ENCODE results near the gene TP73.

Gene TP73

GRCh38 chr1:3711780-3712451 lies 59.6 kb downstream of the TP73 start:
- no peak for DNase-seq

DNA sequence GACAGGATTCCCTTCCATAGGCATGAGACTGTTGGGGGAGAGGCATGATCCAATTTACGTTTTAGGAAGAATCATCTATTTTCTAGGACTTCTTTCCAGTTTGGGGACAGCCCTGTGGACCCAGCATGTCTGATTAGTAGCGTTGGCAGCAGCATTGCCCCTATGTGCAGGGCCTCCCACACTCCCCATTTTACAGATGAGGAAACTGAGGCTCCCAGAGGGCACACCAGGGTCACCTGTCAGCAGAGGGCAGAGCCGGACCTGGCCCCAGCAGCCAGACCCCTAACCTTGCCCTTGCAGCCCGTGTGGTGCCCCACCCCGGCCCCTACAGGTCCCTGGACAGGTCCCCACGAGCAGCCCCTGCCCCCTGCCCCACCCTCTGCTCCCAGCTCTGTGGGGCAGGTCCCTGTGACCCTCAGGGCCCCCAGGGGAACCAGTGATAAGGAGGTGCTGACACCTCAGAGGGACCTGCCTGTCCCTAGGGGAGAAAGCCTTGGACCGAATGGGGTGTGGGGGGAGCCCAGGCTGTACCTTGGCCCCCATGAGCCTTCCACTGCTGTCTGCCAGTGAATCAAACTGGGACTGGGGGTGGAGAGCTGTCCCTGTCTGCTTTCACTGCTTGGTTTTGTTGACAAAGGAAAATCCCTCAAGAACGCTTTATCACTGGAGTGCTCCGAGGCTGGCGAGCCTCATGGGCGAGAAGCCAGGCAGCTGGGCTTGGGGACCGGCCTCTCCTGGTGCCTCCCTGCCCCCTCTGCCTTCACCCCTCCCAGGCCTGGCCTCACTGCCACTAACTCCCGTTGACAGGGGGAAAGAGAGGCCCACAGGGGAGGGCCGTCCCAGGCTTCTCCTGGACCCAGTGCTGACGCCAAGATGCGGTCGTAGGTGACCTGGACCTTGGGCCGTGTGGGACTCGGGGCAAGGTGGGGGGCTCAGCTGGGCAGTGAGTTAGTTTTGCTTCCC lies 60.5 kb downstream of the TP73 start:
- DNase-seq, result no peak

DNA sequence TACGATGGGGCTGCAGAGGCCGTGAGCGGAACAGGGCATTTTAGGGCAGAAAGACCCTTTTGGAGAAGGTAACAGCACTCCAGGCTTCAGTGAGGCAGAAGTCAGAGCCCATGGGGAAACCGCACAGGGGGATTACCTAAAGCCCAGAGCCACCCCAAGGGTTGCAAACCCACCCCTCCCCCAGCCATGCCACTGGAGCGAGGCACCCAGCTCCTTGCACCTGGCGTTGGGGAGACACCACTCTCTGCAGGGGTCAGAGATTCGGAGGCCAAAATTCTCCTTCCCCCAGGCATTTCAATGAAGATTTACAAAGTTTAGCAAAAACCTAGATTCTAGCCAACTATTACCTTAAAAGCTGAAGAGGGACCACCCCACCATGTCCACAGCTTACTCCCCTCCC lies 61.5 kb downstream of the TP73 start:
- no peak for DNase-seq

- DNase-seq, result no peak
Observed at GRCh38 chr1:3714284-3714741, 62.0 kb downstream of the TP73 start.

- no peak for DNase-seq
Observed at GRCh38 chr1:3714814-3715213, 62.5 kb downstream of the TP73 start.

DNA sequence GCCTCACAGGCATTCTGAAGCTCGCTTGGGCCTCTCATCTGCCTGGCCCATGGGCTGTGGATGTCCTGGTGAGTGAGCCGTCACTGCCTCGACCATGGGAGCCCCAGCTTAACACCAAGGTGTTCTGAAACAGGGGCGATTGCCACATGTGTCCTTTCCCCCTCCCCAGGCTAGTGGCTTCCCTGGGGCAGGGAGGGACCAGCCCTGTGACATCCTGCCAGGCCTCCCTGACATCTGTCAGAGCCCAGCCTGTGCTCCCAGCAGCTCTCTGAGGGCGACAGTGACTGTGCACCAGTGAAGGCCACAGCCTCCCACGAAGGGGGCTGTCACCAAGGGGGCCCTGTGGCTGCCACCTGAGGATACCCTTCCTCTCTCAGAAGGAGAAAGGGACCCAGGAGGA lies 64.0 kb downstream of the TP73 start:
- no peak for DNase-seq

DNA sequence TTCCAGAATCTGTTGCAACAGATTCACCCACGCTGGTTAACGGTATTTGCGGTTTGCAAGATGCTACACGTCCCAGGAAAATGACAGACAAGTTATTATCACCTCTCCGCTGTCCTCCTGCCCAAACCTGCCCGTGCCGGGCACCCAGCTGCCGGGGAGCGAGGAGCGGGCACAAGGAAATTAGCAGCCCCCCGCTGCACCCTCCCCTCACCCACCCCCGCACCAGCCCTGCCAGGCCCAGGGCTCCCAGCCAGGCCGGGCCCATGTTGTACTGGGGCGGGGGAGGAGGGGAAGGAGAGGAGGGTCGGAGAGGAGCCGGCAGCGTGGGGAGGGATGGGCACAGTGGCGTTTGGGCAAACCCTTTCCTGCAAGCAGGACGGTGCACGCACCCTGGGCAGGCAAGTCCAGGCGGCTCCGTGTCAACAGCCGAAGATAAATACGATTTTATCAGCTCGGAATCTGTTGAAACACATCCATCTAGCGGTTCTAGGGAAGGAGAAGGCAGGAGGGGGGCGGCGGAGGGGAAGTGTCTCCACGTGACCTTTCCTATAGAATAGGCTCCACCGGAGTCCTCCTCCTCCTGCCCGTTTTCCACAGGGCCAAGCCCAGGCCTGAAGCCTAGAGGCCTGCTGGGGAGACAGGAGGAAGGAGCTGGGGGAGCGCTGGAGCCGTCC lies 64.9 kb downstream of the TP73 start:
- DNase-seq, result no peak

- DNase-seq, result peak; percentile 19
Observed at GRCh38 chr1:3717715-3718601, 65.6 kb downstream of the TP73 start.

- no peak for DNase-seq
Observed at GRCh38 chr1:3718764-3719163, 66.4 kb downstream of the TP73 start.

GRCh38 chr1:3721955-3722465 lies 69.7 kb downstream of the TP73 start:
- no peak for DNase-seq

DNA sequence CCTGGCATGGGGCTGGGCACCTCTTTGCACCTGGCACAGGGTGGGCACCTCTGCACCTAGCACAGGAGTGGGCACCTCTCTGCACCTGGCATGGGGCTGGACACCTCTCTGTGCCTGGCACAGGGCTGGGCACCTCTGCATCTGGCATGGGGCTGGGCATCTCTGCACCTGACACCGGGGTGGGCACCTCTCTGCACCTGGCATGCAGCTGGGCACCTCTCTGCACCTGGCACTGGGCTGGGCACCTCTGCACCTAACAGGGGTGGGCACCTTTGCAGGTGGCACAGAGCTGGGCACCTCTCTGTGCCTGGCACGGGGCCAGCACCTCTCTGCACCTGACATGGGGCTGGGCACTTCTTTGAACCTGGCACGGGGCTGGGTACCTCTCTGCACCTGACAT lies 70.5 kb downstream of the TP73 start:
- no peak for DNase-seq

DNA sequence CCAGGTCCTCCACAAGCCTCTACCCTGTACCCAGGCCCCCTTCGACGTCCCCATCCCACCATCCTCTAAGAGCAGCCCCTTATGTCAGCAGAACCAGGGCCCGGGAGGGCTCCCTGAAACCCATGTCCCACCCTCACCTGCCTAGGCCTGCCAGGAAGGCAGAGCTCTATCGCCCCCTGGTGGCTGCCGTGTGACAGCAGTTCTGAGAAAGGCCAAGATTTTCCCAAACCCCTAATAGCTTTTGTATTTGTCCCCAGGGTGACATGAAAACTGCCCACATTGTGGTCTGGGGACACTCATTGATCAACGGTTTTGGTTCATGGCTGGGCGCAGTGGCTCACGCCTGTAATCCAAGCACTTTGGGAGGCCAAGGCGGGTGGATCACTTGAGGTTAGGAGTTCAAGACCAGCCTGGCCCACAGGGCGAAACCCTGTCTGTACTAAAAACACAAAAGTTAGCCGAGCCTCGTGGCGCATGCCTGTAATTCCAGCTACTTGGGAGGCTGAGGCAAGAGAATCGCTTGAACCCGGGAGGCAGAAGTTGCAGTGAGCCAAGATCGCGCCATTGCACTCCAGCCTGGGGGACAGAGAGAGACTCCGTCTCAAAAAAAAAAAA lies 72.2 kb downstream of the TP73 start:
- peak; percentile 66 for DNase-seq

DNA sequence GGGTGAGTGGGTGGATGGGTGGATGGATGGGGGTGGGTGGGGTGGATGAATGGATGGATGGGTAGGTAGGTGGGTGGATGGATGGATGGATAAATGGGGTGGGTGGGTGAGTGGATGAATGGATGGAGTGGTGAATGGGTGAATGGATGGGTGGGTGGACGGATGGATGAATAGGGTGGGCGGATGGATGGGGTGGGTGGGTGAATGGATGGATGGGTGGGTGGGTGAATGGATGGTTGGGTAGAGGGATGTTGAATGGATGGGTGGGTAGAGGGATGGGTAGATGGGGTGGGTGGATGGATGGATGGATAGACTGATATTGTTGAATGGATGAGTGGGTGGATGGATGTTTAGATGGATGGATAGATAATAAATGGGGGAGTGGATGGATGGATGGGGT lies 73.0 kb downstream of the TP73 start:
- no peak for DNase-seq

DNA sequence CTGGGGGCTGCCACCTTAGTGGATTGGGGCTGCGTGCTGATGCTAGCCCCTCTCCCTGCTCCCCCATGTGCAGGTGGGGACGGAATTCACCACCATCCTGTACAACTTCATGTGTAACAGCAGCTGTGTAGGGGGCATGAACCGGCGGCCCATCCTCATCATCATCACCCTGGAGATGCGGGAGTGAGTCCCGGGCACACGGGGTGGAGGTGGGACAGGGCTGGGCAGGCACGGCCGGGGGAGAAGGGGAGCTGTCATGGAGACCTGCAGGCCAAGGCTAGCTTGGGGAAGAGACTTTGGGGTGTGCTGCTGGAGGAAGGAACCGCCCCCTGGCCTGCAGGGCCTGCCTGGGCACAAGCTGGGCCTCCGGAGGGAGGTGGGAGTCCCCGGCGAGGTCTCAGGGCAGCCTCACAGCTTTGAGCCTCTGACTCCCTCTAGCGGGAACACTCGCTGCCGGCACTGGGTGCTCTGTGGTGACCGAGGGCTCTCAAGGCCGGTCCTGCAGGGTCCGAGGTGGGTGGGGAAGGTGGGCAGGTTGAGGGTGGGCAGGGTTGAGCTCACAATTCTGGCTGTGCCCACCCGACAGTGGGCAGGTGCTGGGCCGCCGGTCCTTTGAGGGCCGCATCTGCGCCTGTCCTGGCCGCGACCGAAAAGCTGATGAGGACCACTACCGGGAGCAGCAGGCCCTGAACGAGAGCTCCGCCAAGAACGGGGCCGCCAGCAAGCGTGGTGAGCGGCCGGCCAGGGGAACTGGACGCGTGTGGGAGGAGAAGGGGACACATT lies 74.9 kb downstream of the TP73 start:
- DNase-seq, result peak; percentile 42

GRCh38 chr1:3727825-3728776 lies 75.8 kb downstream of the TP73 start:
- no peak for DNase-seq

- DNase-seq, result peak; percentile 20
Observed at GRCh38 chr1:3729594-3730542, 77.6 kb downstream of the TP73 start.

GRCh38 chr1:3730543-3731247 lies 78.4 kb downstream of the TP73 start:
- no peak for DNase-seq

Data from hematopoietic multipotent progenitor cell treated with erythropoietin and hydrocortisone succinate and interleukin-3 and kit ligand, for 8 days (in vitro differentiated cells).